HAP-1 (cell line): ENCODE results near the gene ZNF790.

ENCODE experiments used
- DNase-seq, 2 experiments: peaks; one replicate each; pipeline ENCODE4 v3.0.0-alpha.2; 2016 to 2020; ENCODE audit warnings: low spot score in 2 of 2
- H3K27me3 ChIP-seq: fragments of 250-450 bp; sonication (Bioruptor Pico); 2 replicates; pipeline ENCODE4 v1.5.1; 2020; ENCODE audit warnings: low read depth, mild to moderate bottlenecking, moderate library complexity
- H3K36me3 ChIP-seq: fragments of 250-450 bp; sonication (Bioruptor Pico); replicated peaks from 2 replicates; pipeline ENCODE4 v1.5.1; 2020; ENCODE audit warnings: mild to moderate bottlenecking
- H3K4me1 ChIP-seq: fragments of 250-450 bp; sonication (Bioruptor Pico); 2 replicates; pipeline ENCODE4 v1.5.1; 2020; ENCODE audit warnings: mild to moderate bottlenecking
- H3K4me3 ChIP-seq: fragments of 250-450 bp; sonication (Bioruptor Pico); 2 replicates; pipeline ENCODE4 v1.5.1; 2020; ENCODE audit warnings: mild to moderate bottlenecking, moderate library complexity
- H3K9me3 ChIP-seq: fragments of 250-450 bp; sonication (Bioruptor Pico); 2 replicates; pipeline ENCODE4 v1.5.1; 2020; ENCODE audit warnings: mild to moderate bottlenecking, moderate library complexity
- in situ Hi-C: fragments of 300-500 bp; cut with MboI; formaldehyde crosslinking; loops from 3 replicates; pipeline ENCODE4 v1.14.3; 2020; ENCODE audit warnings: low sequenced_read_pairs, inconsistent platforms, mixed read lengths

Gene ZNF790

DNA sequence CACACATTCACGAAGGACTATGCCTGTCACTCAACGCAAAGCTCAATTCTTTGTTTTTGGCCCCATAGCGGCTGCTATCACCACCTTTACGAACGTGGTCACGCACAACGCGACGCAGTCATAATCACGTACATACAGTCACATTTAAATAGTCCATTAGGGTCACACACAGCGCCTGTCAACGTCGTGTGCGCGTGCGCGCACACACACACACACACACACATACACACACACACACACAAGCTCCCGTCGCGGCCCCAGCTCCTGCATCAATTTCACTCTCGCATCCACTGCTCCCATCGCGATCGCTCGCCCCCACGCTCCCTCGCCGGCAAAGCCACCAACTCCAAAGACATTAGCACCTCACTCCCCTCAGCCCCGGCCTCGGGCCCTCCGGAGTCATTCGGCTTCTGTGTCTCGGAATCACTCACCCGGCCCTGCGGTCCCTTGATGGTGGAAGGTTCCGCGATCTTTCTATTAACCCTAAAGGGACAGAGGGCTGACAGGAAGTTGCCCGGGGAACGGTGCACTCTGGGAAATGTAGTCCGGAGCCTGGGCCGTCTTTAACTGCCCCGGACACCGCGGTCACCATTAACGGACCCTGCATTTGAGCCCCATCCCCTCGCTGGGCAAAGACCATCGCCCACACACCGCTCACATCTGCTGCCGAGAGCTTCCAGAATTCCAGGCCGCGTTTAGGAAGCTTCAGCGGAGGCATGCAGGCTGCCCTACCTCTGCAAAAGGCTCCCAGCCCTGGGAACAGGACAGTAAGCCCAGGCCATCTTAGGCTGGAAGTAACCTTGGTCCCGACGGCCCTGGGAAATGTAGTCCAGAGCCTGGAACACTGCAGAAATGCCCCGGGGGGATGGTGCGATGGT, at the start of gene ZNF790:
Gene ZNF790 (minus strand): TSS at position 482 of the 878 bp plus-strand sequence. CDS start 12,768 bp downstream, outside the sequence.
- in situ Hi-C loops, result no loop called here
- Histone ChIP-seq H3K27me3 (no peaks in the 10 kb centered on the region), H3K9me3 (peaks cover 5% of the 10 kb centered on the region; the same call in 1 of the 2 replicates), H3K4me1 (peaks cover 3% of the 10 kb centered on the region; the same call in 1 of the 2 replicates), H3K4me3 (peak within 1 kb of the TSS; percentile 58), H3K36me3 (no peaks in the 10 kb centered on the region)
- peak; percentile 85 to 89 for DNase-seq

- in situ Hi-C loops, result no loop called here
- no peak overlapping the region for H3K4me3 ChIP-seq
- H3K27me3 ChIP-seq, result no peaks in the 10 kb centered on the region
- DNase-seq, result no peak
- peaks cover 9% of the 10 kb centered on the region; the same call in 1 of the 2 replicates for H3K9me3 ChIP-seq
- H3K36me3 ChIP-seq, result no peaks in the 10 kb centered on the region
- H3K4me1 ChIP-seq, result no peaks in the 10 kb centered on the region
Observed at GRCh38 chr19:36876993-36877938, 39.1 kb upstream of the ZNF790 start.

DNA sequence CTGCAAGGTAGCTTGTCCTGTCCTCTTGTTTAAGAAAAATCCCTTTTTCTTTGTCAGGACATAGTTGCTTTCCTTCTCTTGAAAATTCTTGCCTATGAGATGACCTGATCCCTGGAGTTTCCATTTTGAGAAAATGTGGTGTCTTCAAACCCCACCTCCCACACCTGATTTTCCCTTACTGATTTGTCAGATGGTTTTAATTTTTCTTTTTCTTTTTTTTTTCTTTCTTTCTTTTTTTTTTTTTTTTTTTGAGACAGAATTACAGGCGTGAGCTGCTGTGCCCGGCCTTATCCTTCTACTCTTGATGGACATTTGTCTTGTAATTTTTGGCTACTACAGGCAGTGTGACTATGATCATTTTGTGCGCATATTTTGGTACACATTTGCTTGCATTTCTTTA, 13.7 kb upstream of the ZNF790 start:
- H3K4me3 ChIP-seq, result peak overlapping the region; percentile 62; the same call in 1 of the 2 replicates
- in situ Hi-C loops, result no loop called here

GRCh38 chr19:36850559-36851442, 12.6 kb upstream of the ZNF790 start, which contains the start of gene ZNF345:
ZNF345 (plus strand) TSS chr19:36850876; CDS start chr19:36876831, 25,955 bp downstream.
- Histone ChIP-seq H3K36me3 (no peaks in the 10 kb centered on the region; the same call in 1 of the 2 replicates), H3K27me3 (no peaks in the 10 kb centered on the region), H3K4me3 (peak within 1 kb of the TSS; percentile 62), H3K4me1 (peaks cover 3% of the 10 kb centered on the region), H3K9me3 (no peaks in the 10 kb centered on the region)
- in situ Hi-C loops, result no loop called here
- DNase-seq, result peak; percentile 92 to 93

More for the DNA sequence above, 13.7 kb upstream of the ZNF790 start:
- Histone ChIP-seq H3K9me3 (no peaks in the 10 kb centered on the region), H3K36me3 (no peaks in the 10 kb centered on the region; the same call in 1 of the 2 replicates), H3K27me3 (no peaks in the 10 kb centered on the region), H3K4me1 (peaks cover 3% of the 10 kb centered on the region)
- DNase-seq, result no peak

DNA sequence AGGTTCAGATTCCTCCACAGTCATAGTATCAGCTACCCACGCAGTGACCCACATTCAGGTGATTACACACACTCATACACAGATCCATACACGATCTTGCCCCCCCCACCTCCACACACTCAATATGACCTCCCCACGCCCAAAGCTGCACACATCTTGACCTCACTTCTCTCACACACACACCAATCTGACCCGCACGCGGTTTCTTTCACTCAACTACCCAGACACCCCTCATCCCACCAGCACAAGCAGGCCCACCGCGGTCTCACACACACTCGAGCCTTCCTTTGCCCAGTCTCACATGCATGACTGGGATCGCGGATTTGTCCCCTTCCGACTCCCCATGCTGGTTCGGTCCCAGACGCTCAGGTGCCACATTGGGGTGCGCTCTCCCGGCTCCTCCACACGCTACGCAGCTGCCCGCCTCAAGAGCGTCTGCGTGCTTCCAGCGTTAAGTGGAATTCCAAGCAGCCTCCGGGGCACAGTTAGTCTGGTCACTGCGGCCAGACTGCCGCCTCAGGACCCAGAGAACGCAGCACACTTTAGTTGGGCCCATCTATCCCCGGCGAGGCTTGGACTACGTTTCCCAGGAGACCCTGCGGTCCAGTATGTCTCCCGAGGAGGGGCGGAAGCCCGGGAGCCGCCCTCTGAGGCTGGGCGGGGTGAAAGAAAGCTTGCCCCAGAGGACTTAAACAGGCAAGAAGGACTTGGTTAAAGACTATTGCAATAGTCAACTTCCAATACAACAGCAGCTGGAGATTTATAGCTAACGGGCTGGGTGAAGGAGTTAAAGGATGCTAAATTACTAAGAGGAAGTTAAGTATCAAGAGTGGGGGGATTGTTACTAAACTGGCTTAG, 11.7 kb upstream of the ZNF790 start:
- Histone ChIP-seq H3K4me3 (peak overlapping the region; percentile 62), H3K4me1 (peaks cover 3% of the 10 kb centered on the region), H3K27me3 (no peaks in the 10 kb centered on the region), H3K9me3 (no peaks in the 10 kb centered on the region), H3K36me3 (no peaks in the 10 kb centered on the region; the same call in 1 of the 2 replicates)
- peak; percentile 92 to 93 for DNase-seq
- in situ Hi-C loops, result no loop called here

- H3K36me3 ChIP-seq, result no peaks in the 10 kb centered on the region; the same call in 1 of the 2 replicates
- H3K9me3 ChIP-seq, result no peaks in the 10 kb centered on the region
- no peak for DNase-seq
- in situ Hi-C loops, result no loop called here
- no peak overlapping the region for H3K4me3 ChIP-seq
- H3K4me1 ChIP-seq, result peaks cover 3% of the 10 kb centered on the region
- H3K27me3 ChIP-seq, result no peaks in the 10 kb centered on the region
Observed at GRCh38 chr19:36847968-36848367, 9.8 kb upstream of the ZNF790 start.

GRCh38 chr19:36838784-36839324, 667 bp upstream of the ZNF790 start:
- Histone ChIP-seq H3K4me3 (peak overlapping the region; percentile 58), H3K27me3 (no peaks in the 10 kb centered on the region), H3K36me3 (no peaks in the 10 kb centered on the region), H3K4me1 (peaks cover 3% of the 10 kb centered on the region; the same call in 1 of the 2 replicates), H3K9me3 (peaks cover under 1% of the 10 kb centered on the region; the same call in 1 of the 2 replicates)
- in situ Hi-C loops, result no loop called here
- DNase-seq, result no peak

GRCh38 chr19:36837176-36837905, 846 bp downstream of the ZNF790 start:
- H3K9me3 ChIP-seq, result peaks cover 5% of the 10 kb centered on the region; the same call in 1 of the 2 replicates
- H3K36me3 ChIP-seq, result no peaks in the 10 kb centered on the region
- peak overlapping the region; percentile 58 for H3K4me3 ChIP-seq
- DNase-seq, result no peak
- in situ Hi-C loops, result no loop called here
- H3K27me3 ChIP-seq, result no peaks in the 10 kb centered on the region
- peaks cover 3% of the 10 kb centered on the region; the same call in 1 of the 2 replicates for H3K4me1 ChIP-seq

- H3K36me3 ChIP-seq, result no peaks in the 10 kb centered on the region
- no peak for DNase-seq
- in situ Hi-C loops, result no loop called here
- no peaks in the 10 kb centered on the region for H3K4me1 ChIP-seq
- H3K9me3 ChIP-seq, result peaks cover 19% of the 10 kb centered on the region
- H3K27me3 ChIP-seq, result no peaks in the 10 kb centered on the region
- no peak overlapping the region for H3K4me3 ChIP-seq
Observed at GRCh38 chr19:36833430-36833829, 4.8 kb downstream of the ZNF790 start.

GRCh38 chr19:36821758-36822157, 16.4 kb downstream of the ZNF790 start:
- no peaks in the 10 kb centered on the region for H3K27me3 ChIP-seq
- H3K9me3 ChIP-seq, result peaks cover 20% of the 10 kb centered on the region
- no peak for DNase-seq
- H3K36me3 ChIP-seq, result peaks cover 11% of the 10 kb centered on the region
- in situ Hi-C loops, result no loop called here
- no peak overlapping the region for H3K4me3 ChIP-seq
- H3K4me1 ChIP-seq, result no peaks in the 10 kb centered on the region

GRCh38 chr19:36819130-36819630, 19.0 kb downstream of the ZNF790 start:
- peaks cover 22% of the 10 kb centered on the region for H3K9me3 ChIP-seq
- peaks cover 8% of the 10 kb centered on the region for H3K36me3 ChIP-seq
- H3K4me1 ChIP-seq, result no peaks in the 10 kb centered on the region
- no peak for DNase-seq
- no peak overlapping the region for H3K4me3 ChIP-seq
- H3K27me3 ChIP-seq, result no peaks in the 10 kb centered on the region
- in situ Hi-C loops, result no loop called here
